BE2C (cell line): ENCODE data around the gene KNTC1.

Experiments
- DNase-seq: peaks from one replicate; pipeline ENCODE4 v3.0.0-alpha.2; 2020
- H3K27me3 ChIP-seq: fragments of 250-450 bp; sonication (Bioruptor Pico); 2 replicates; pipeline ENCODE4 v1.5.1; 2020; ENCODE audit warnings: mild to moderate bottlenecking
- H3K36me3 ChIP-seq: fragments of 250-450 bp; sonication (Bioruptor Pico); 2 replicates; pipeline ENCODE4 v1.5.1; 2020; ENCODE audit warnings: mild to moderate bottlenecking
- H3K4me1 ChIP-seq: fragments of 250-450 bp; sonication (Bioruptor Pico); 2 replicates; pipeline ENCODE4 v1.5.1; 2020
- H3K4me3 ChIP-seq: 2 replicates; pipeline ENCODE4 v1.5.1; 2011; ENCODE audit warnings: low read depth, low read length
- H3K9me3 ChIP-seq: fragments of 250-450 bp; sonication (Bioruptor Pico); 2 replicates; pipeline ENCODE4 v1.5.1; 2020
- TF ChIP-seq, protein P1 (sequence below): IDR thresholded peaks from 2 replicates; pipeline ENCODE4 v1.5.1; 2012; ENCODE audit warnings: mild to moderate bottlenecking, low read depth, low read length

KNTC1 gene

DNA sequence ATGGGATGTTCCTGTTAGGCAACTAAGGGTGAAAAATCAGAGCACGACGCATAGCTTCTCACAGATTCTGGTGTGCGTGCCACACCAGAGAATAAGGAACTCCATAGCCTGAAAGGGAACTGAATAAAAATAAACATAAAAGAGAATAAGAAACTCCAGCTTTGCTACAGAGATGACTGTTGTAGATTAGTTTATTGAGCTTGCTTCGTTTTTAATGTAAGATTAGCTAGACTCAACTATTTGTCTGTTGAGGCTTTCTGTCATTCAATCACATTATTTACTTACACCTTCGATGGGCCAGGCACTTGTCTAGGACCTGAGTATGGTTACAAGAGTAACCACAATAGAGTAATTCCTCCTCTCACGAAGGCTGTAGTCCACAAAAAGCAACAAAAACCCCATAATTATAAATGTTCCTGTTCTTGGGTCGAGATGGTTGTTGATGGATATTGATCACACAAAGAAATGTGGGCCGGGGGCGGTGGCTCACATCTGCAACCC is 25.5 kb upstream of the KNTC1 start:
- peaks cover 39% of the 10 kb centered on the region for H3K36me3 ChIP-seq

DNA sequence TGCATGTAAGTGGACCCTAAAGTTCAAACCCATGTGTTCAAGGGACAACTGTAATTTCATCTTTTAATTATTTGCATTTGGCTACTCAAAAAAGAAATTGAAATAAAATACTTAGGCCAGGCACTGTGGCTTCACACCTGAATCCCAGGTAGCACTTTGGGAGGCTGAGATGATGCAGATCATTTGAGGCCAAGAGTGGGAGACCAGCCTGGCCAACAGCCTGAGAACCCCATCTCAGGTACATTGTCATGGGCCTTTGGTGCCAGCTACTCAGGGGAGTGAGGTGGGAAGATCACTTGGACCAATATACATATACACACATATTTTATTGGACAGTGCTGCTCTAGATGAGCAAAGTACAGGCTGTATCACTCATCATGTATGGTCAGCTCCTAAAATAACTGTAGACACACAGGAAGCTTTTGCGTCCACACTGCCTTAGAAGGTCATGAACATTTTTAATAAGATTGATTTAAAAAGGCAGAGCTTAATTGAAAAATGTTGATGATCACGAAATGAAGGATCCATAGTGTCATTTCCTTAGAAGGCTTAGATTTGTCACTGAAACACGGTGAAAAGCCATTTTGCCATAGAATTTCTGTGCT is 23.8 kb upstream of the KNTC1 start:
- H3K36me3 ChIP-seq: peaks cover 53% of the 10 kb centered on the region
- no peaks in the 10 kb centered on the region for H3K27me3 ChIP-seq
- TF ChIP-seq, protein P1, sequence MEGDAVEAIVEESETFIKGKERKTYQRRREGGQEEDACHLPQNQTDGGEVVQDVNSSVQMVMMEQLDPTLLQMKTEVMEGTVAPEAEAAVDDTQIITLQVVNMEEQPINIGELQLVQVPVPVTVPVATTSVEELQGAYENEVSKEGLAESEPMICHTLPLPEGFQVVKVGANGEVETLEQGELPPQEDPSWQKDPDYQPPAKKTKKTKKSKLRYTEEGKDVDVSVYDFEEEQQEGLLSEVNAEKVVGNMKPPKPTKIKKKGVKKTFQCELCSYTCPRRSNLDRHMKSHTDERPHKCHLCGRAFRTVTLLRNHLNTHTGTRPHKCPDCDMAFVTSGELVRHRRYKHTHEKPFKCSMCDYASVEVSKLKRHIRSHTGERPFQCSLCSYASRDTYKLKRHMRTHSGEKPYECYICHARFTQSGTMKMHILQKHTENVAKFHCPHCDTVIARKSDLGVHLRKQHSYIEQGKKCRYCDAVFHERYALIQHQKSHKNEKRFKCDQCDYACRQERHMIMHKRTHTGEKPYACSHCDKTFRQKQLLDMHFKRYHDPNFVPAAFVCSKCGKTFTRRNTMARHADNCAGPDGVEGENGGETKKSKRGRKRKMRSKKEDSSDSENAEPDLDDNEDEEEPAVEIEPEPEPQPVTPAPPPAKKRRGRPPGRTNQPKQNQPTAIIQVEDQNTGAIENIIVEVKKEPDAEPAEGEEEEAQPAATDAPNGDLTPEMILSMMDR: no peak
- no peaks in the 10 kb centered on the region for H3K4me1 ChIP-seq
- no peak overlapping the region for H3K4me3 ChIP-seq
- no peaks in the 10 kb centered on the region for H3K9me3 ChIP-seq
- DNase-seq: no peak

More for the DNA sequence above, 25.5 kb upstream of the KNTC1 start:
- Histone ChIP-seq H3K4me3 (peak overlapping the region; percentile 77), H3K9me3 (no peaks in the 10 kb centered on the region), H3K27me3 (no peaks in the 10 kb centered on the region), H3K4me1 (no peaks in the 10 kb centered on the region)
- TF ChIP-seq, protein P1: no peak
- DNase-seq: no peak

DNA sequence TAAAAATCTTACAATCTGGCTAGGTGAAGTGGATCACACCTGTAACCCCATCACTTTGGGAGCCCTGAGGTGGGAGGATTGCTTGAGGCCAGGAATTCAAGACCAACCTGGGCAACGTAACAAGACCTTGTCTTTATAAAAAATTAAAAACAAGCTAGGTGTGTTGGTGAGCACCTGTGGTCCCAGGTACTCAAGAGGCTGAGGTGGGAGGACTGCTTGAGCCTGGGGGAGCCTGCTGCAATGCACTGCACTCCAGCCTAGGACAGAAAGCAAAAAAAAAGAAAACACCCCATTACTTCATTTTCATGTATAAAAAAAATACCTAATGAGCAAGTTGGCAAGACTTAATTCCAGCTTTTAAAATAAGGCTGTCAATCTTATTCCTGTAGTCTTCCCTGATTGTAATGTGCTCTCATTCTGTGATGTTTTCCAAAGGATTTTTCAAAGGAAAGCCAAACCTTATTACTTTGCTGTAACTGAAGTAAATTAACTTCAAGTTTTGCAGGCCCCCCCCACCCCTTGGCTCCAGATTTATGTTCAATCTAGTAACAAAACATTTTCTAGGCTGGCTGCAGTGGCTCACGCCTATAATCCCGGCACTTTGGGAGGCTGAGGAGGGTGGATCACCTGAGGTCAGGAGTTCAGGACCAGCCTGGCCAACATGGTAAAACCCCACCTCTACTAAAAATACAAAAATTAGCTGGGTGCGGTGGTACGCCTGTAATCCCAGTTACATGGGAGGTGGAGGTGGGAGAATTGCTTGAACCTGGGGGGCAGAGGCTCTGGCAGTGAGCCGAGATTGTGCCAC is 23.1 kb upstream of the KNTC1 start:
- TF ChIP-seq, protein P1: no peak
- H3K36me3 ChIP-seq: peaks cover 60% of the 10 kb centered on the region
- no peak overlapping the region for H3K4me3 ChIP-seq

DNA sequence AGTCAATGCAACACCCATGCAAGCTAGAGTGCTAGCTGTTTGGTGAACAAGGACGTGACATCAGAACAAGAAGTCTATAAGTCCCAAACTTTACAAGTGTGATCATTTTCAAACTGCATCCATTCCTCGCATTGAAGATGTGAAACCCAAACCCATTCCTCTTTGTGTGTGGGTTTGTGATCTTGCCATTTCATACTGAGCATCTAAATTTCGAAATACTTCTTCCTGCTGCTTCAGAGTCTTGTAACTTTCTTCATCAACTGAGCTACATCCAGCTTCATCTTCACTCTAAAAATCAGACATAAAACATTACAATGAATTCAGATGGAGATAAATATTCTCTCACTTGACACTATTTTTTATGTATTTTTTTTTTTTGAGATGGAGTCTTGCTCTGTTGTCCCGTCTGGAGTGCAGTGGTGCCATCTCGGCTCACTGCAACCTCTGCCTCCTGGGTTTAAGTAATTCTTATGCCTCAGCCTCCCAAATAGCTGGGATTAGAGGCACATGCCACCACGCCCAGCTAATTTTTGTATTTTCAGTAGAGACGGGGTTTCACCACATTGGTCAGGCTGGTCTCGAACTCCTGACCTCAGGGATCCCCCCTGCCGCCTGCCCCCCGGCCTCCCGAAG is 21.5 kb upstream of the KNTC1 start:
- Histone ChIP-seq H3K27me3 (no peaks in the 10 kb centered on the region), H3K4me3 (no peak overlapping the region), H3K9me3 (no peaks in the 10 kb centered on the region), H3K4me1 (no peaks in the 10 kb centered on the region), H3K36me3 (peaks cover 76% of the 10 kb centered on the region)
- TF ChIP-seq, protein P1: no peak
- DNase-seq: no peak

More for the DNA sequence above, 23.1 kb upstream of the KNTC1 start:
- Histone ChIP-seq H3K4me1 (no peaks in the 10 kb centered on the region), H3K9me3 (no peaks in the 10 kb centered on the region), H3K27me3 (no peaks in the 10 kb centered on the region)
- no peak for DNase-seq

DNA sequence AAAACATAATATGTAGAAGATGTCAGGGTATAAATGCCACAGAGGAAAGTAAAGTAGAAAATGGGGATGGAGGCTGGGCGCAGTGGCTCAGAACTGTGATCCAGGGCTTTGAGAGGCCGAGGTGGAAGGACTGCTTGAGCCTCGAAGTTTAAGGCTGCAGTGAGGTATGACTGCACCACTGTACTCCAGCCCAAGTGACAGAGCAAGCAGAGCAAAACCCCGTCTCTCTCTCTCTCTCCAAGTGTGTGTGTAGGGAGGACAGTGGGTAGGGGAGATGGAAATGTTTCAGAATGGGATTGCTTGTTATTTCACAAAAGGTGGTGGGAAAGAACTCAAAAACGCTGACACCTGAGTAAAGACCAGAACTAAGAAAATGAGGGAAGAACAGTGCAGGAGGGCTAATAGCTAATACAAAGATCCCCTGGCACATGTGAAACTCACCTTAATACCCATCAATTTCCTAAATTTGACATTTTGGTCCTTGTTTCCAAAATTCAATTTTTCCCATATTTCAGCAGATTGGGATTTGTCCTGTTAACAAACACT is 20.6 kb upstream of the KNTC1 start:
- peaks cover 85% of the 10 kb centered on the region for H3K36me3 ChIP-seq
- H3K9me3 ChIP-seq: no peaks in the 10 kb centered on the region
- TF ChIP-seq, protein P1: no peak
- DNase-seq: no peak
- H3K4me1 ChIP-seq: no peaks in the 10 kb centered on the region
- H3K4me3 ChIP-seq: no peak overlapping the region
- H3K27me3 ChIP-seq: no peaks in the 10 kb centered on the region
